ENCODE measurements around the gene CCM2.

DNA sequence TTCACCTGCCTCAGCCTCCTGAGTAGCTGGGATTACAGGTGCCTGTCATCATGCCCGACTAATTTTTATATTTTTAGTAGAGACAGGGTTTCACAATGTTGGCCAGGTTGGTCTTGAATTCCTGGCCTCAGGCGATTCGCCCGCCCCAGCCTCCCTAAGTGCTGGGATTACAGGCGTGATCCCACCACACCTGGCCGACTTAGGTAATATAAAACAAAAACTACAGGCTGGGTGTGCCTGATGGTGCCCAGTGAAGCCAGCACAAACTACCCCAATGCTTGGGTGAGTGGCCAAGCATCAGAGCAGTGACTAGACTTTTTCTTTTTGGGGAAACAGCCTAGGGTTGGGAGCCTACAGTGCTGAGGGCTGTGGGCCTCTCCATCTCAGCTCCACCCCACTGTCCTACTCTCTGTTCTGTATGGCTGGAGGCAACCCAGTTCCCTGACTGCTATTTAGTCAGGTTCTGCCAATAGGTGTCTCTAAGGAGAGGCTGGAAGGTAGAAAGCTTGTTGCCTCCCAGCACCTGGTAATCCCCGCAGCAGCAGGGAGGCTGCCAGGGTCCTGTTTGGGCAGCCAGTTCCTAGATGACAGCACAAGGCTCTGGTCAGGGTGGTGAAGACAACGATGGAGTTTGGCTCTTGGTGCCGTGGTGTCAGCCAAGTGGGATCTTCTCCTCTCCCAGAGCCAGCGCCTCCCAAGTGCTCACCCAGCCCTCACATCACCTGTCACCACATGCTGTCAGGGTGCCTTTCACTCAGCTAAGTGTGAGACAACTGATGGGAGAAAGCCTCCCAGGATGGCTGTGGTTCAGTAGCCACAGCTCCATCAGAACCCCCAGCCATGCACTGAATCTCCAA is 99.2 kb downstream of the CCM2 start:
- no peak for TF ChIP-seq YY1 (IDR thresholded peaks at IDR 0.05; ENCODE audit: insufficient read depth, insufficient read length)
- no peak for TF ChIP-seq ZNF274 (IDR thresholded peaks at IDR 0.05; ENCODE audit: low read depth, low read length)

Data from NT2/D1 (cell line).